Thoracic aorta (tissue), 2 donors: Measurements from ENCODE around the gene FAM107B. TPM values are rescaled to one million over a fixed set of nuclear protein-coding genes. Genes with fewer than 3 reads are reported as not detected.

ENCODE experiments used
- ATAC-seq: fragments of 150-250 bp; one replicate; pipeline ENCODE4 v1.8.0; 2017; ENCODE audit warnings: low read depth; ENCODE audit not compliant: insufficient number of reproducible peaks, low FRiP score
- DNase-seq: peaks from one replicate; pipeline ENCODE4 v3.0.0-alpha.2; 2020; ENCODE audit warnings: low spot score
- H3K27ac ChIP-seq, 2 donors: fragments of 200-600 bp; sonication (generic); 1 replicate in 1 of 2; 2 replicates in 1 of 2; pipeline ENCODE4 v1.5.1; 2016; ENCODE audit warnings: mild to moderate bottlenecking in 2 of 2, moderate library complexity in 2 of 2
- H3K27me3 ChIP-seq: fragments of 200-600 bp; sonication (generic); replicated peaks from 2 replicates; pipeline ENCODE4 v1.6.0; 2016; ENCODE audit warnings: mild to moderate bottlenecking; ENCODE audit not compliant: insufficient read depth
- H3K36me3 ChIP-seq: fragments of 200-600 bp; sonication (generic); one replicate; pipeline ENCODE4 v1.5.1; 2016
- H3K4me1 ChIP-seq, 2 donors: fragments of 200-600 bp; sonication (generic); 1 replicate in 1 of 2; 2 replicates in 1 of 2; pipeline versions ENCODE4 v1.5.1 to v1.6.0; 2016; ENCODE audit warnings: low read depth in 2 of 2, mild to moderate bottlenecking in 1 of 2; ENCODE audit not compliant: control insufficient read depth in 1 of 2
- H3K4me3 ChIP-seq: fragments of 200-600 bp; sonication (generic); 2 replicates; pipeline ENCODE4 v1.5.1; 2016; ENCODE audit warnings: mild to moderate bottlenecking
- H3K9me3 ChIP-seq: fragments of 200-600 bp; sonication (generic); 2 replicates; pipeline ENCODE4 v1.5.1; 2016
- CTCF ChIP-seq: fragments of 200-600 bp; sonication (generic); IDR thresholded peaks from one replicate; pipeline ENCODE4 v1.5.1; 2019; ENCODE audit warnings: antibody characterized with exemption
- total RNA-seq, 2 donors: library from RNA; depleted of rRNA; stranded (reverse); fragments of >200 nt; gene quantifications; one replicate each; pipeline versions ENCODE4 v1.1.0 to v1.2.3, GENCODE V29; 2016

The FAM107B gene
- total RNA-seq, 2 donors from 2014 or later, result 33.6 to 50.6 TPM

DNA sequence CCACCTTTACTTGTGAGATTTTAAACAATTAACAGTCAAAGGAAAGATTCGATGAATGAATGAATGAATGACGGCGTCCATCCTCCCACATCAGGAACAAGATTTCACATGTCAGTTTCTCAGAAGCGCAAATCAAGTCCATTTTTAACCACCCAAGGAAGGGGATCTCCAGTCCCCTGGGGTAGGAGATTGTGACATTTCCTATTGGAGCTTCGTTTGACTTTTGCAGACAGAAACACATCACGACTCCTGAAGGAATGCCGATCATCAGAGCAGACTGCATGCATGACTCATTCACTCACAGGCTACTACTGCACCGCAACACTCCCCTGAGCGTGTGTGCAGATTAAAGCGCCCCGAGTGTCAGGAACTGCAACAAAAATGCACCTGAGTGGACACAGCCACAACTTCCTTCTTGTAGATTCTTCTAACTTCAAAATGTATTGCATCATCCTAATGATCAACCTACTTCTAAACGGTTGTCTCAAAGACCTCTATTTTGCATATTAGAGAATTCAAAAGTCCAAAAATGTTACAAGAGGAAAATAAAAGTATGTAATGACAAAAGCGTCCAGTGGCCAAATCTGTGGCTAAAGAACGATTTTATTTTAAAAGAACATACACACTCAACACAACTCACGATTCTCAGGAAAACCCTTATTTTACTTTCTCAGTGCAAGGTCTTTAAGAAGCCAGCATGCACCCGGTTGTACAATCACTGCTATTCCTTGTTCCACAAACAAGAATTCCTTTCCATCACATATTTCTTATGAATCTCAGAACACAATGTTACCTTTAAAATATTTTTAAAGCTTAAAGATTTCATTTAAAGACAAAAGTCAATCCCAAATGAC, 172.6 kb downstream of the FAM107B start:
- Histone ChIP-seq H3K4me1 (peaks cover 9 to 29% of the 10 kb centered on the region in 2 donors), H3K27ac (peak overlapping the region in 1 of 2 donors; percentile 17), H3K27me3 (no peaks in the 10 kb centered on the region), H3K9me3 (no peaks in the 10 kb centered on the region), H3K36me3 (no peaks in the 10 kb centered on the region), H3K4me3 (peak overlapping the region; percentile 77)
- no peak for ATAC-seq
- no peak for TF ChIP-seq CTCF
- DNase-seq, result no peak

GRCh38 chr10:14601326-14601725, 173.4 kb downstream of the FAM107B start:
- Histone ChIP-seq H3K9me3 (no peaks in the 10 kb centered on the region), H3K27ac (peak overlapping the region in 1 of 2 donors; percentile 17), H3K36me3 (no peaks in the 10 kb centered on the region), H3K27me3 (no peaks in the 10 kb centered on the region), H3K4me1 (peaks cover 9 to 29% of the 10 kb centered on the region in 2 donors), H3K4me3 (peak overlapping the region; percentile 77)
- ATAC-seq (no peak), DNase-seq (no peak)
- TF ChIP-seq CTCF, result no peak

DNA sequence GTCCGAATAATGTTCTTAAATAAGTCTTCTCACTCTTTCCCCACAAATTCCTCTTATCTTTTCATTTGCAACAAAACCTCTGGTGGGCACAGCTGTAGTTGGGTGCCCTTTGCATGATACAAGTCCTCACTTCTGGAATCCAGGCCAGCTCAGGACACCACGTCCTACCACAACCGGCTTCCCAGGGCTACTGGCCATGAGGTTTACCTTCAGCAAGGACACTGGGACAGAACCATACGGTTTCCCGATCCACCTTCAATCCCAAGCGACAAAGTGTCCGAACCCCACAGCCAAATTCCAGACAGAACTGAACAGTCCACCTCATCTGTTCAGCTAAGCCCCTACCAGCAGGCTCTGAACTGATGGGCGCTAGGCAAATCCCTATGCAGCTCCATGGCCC, 174.6 kb downstream of the FAM107B start:
- DNase-seq (no peak), ATAC-seq (no peak)
- no peaks in the 10 kb centered on the region for H3K27me3 ChIP-seq
- H3K4me3 ChIP-seq, result no peak overlapping the region
- H3K27ac ChIP-seq, result no peak overlapping the region
- no peaks in the 10 kb centered on the region for H3K9me3 ChIP-seq
- no peaks in the 10 kb centered on the region for H3K36me3 ChIP-seq
- H3K4me1 ChIP-seq, result peaks cover 9 to 20% of the 10 kb centered on the region in 2 donors
- no peak for TF ChIP-seq CTCF

GRCh38 chr10:14598809-14599764, 175.6 kb downstream of the FAM107B start:
- DNase-seq (no peak), ATAC-seq (no peak)
- H3K9me3 ChIP-seq, result no peaks in the 10 kb centered on the region
- no peaks in the 10 kb centered on the region for H3K27me3 ChIP-seq
- no peak for TF ChIP-seq CTCF
- no peaks in the 10 kb centered on the region for H3K36me3 ChIP-seq
- H3K4me3 ChIP-seq, result no peak overlapping the region
- peaks cover 9 to 16% of the 10 kb centered on the region in 2 donors for H3K4me1 ChIP-seq
- H3K27ac ChIP-seq, result no peak overlapping the region
